Measurements from ENCODE around the gene NELFE. TPM values are rescaled to one million over a fixed set of nuclear protein-coding genes. Genes with fewer than 3 reads are reported as not detected.

NELFE gene
- total and polyA plus RNA-seq, 2 experiments from 2014 or later = 70.1 to 78.7 TPM

GRCh38 chr6:31927863-31928671, 30.7 kb downstream of the NELFE start:
- Histone ChIP-seq H3K9me3 (ENCODE audit: low read depth) (no peaks in the 10 kb centered on the region), H4K20me1 (ENCODE audit: insufficient read depth, poor library complexity, severe bottlenecking) (no peaks in the 10 kb centered on the region), H3K4me2 (peak overlapping the region; percentile 27), H3K79me2 (no peaks in the 10 kb centered on the region), H2AFZ (no peak overlapping the region), H3K4me3 (no peak overlapping the region), H3K36me3 (replicated peaks; ENCODE audit: insufficient read depth, low read depth) (no peaks in the 10 kb centered on the region), H3K9me2 (replicated peaks; ENCODE audit: insufficient read depth) (no peaks in the 10 kb centered on the region), H3K4me1 (ENCODE audit: insufficient read depth) (no peaks in the 10 kb centered on the region), H3K27me3 (no peaks in the 10 kb centered on the region), H3K27ac (peak overlapping the region; percentile 22)
- no peak for DNase-seq (ENCODE audit: low spot score)
- TF ChIP-seq, protein P1, sequence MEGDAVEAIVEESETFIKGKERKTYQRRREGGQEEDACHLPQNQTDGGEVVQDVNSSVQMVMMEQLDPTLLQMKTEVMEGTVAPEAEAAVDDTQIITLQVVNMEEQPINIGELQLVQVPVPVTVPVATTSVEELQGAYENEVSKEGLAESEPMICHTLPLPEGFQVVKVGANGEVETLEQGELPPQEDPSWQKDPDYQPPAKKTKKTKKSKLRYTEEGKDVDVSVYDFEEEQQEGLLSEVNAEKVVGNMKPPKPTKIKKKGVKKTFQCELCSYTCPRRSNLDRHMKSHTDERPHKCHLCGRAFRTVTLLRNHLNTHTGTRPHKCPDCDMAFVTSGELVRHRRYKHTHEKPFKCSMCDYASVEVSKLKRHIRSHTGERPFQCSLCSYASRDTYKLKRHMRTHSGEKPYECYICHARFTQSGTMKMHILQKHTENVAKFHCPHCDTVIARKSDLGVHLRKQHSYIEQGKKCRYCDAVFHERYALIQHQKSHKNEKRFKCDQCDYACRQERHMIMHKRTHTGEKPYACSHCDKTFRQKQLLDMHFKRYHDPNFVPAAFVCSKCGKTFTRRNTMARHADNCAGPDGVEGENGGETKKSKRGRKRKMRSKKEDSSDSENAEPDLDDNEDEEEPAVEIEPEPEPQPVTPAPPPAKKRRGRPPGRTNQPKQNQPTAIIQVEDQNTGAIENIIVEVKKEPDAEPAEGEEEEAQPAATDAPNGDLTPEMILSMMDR (IDR thresholded peaks at IDR 0.05; ENCODE audit: poor library complexity) = no peak
- TF ChIP-seq EZH2phosphoT487 (IDR thresholded peaks at IDR 0.05; ENCODE audit: low read depth, severe bottlenecking, unreplicated experiment) (no peak), EZH2 (IDR thresholded peaks at IDR 0.05; ENCODE audit: borderline replicate concordance) (no peak)
- 91% methylated on average over 11 of the region's 11 CpGs for WGBS (ENCODE audit: low lambda C conversion rate, missing lambda C conversion rate)

DNA sequence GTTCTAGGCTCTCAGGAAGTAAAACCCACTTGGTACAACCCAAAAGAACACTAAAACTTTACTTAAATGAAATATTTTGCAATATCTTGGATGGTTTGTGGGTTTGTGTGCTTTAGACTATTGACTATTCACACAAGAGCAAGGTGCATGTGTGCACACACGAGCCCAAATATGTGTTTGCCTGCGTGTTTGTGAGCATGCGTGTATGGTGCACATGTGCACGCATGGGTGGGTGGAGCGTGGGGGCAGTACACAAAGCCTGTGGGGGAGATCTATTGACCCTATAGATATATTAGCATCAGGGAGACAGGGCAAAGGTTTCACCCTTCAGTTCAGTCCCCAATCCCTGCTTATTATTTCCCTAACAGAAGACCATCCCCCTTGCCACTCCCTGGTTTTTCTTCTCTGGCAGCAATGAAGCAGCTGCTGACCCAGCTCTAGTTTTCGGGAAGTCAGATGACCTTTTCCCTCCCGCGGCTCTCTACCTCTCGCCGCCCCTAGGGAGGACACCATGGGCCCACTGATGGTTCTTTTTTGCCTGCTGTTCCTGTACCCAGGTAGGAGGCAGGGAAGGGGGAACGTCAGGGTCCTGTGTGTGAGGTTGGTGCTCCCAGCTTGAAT, 31.4 kb downstream of the NELFE start, which contains the start of gene C2:
Gene C2 (plus strand): TSS at position 476 of the 621 bp plus-strand sequence. CDS start 36 bp downstream, at position 512.
- DNase-seq (ENCODE audit: low spot score) = no peak
- Histone ChIP-seq H4K20me1 (ENCODE audit: insufficient read depth, poor library complexity, severe bottlenecking) (no peaks in the 10 kb centered on the region), H3K27ac (peak within 1 kb of the TSS; percentile 22), H3K36me3 (replicated peaks; ENCODE audit: insufficient read depth, low read depth) (no peaks in the 10 kb centered on the region), H3K79me2 (no peaks in the 10 kb centered on the region), H2AFZ (no peak within 1 kb of the TSS), H3K9me3 (ENCODE audit: low read depth) (no peaks in the 10 kb centered on the region), H3K4me1 (ENCODE audit: insufficient read depth) (no peaks in the 10 kb centered on the region), H3K9me2 (replicated peaks; ENCODE audit: insufficient read depth) (no peaks in the 10 kb centered on the region), H3K27me3 (no peaks in the 10 kb centered on the region), H3K4me2 (peak within 1 kb of the TSS; percentile 27), H3K4me3 (no peak within 1 kb of the TSS)
- TF ChIP-seq EZH2phosphoT487 (IDR thresholded peaks at IDR 0.05; ENCODE audit: low read depth, severe bottlenecking, unreplicated experiment) (no peak), EZH2 (IDR thresholded peaks at IDR 0.05; ENCODE audit: borderline replicate concordance) (no peak)
- TF ChIP-seq, protein P1 (IDR thresholded peaks at IDR 0.05; ENCODE audit: poor library complexity) = no peak
- WGBS (ENCODE audit: low lambda C conversion rate, missing lambda C conversion rate) = 68% methylated on average over 11 of the region's 11 CpGs

- Histone ChIP-seq H4K20me1 (ENCODE audit: insufficient read depth, poor library complexity, severe bottlenecking) (no peaks in the 10 kb centered on the region), H3K9me2 (replicated peaks; ENCODE audit: insufficient read depth) (no peaks in the 10 kb centered on the region), H3K4me3 (no peak overlapping the region), H3K36me3 (replicated peaks; ENCODE audit: insufficient read depth, low read depth) (no peaks in the 10 kb centered on the region), H3K27me3 (no peaks in the 10 kb centered on the region), H3K4me1 (ENCODE audit: insufficient read depth) (peaks cover 4% of the 10 kb centered on the region), H2AFZ (no peak overlapping the region), H3K79me2 (no peaks in the 10 kb centered on the region), H3K9me3 (ENCODE audit: low read depth) (no peaks in the 10 kb centered on the region), H3K4me2 (no peak overlapping the region), H3K27ac (no peak overlapping the region)
- WGBS (ENCODE audit: low lambda C conversion rate, missing lambda C conversion rate) = 16% methylated on average over 5 of the region's 5 CpGs
- TF ChIP-seq, protein P1 (IDR thresholded peaks at IDR 0.05; ENCODE audit: poor library complexity) = peak; percentile 13
- TF ChIP-seq EZH2 (IDR thresholded peaks at IDR 0.05; ENCODE audit: borderline replicate concordance) (no peak), EZH2phosphoT487 (IDR thresholded peaks at IDR 0.05; ENCODE audit: low read depth, severe bottlenecking, unreplicated experiment) (no peak)
- no peak for DNase-seq (ENCODE audit: low spot score)
Measured at GRCh38 chr6:31922942-31923341, 35.8 kb downstream of the NELFE start.
